SK-N-SH treated with all-trans-retinoic acid at 6 μM for 48 hours (cell line): Measurements from ENCODE around the gene CD3E.

ENCODE experiments used
- ATAC-seq: fragments of 200-7000 bp; cut with Tn5 transposase; 3 replicates; pipeline ENCODE4 v1.9.1; 2020; ENCODE audit warnings: mild to moderate bottlenecking, moderate library complexity
- ARNTL ChIP-seq: fragments of 450-650 bp; formaldehyde crosslinking; IDR thresholded peaks from 2 replicates; pipeline ENCODE4 v1.5.0; 2020; ENCODE audit warnings: low read depth, mild to moderate bottlenecking, moderate library complexity, borderline replicate concordance
- BACH2 ChIP-seq: fragments of 250-450 bp; sonication (Bioruptor Pico); IDR thresholded peaks from 2 replicates; pipeline ENCODE4 v1.9.0; 2021; ENCODE audit warnings: mild to moderate bottlenecking, borderline replicate concordance
- CSDC2 ChIP-seq: fragments of 250-450 bp; sonication (Bioruptor Pico); IDR thresholded peaks from 2 replicates; pipeline ENCODE4 v1.5.0; 2020; ENCODE audit warnings: mild to moderate bottlenecking, moderate library complexity
- ESRRG ChIP-seq: fragments of 250-450 bp; sonication (Bioruptor Pico); IDR thresholded peaks from 2 replicates; pipeline ENCODE4 v1.6.1; 2021; ENCODE audit warnings: mild to moderate bottlenecking
- ISL1 ChIP-seq: fragments of 250-450 bp; sonication (Bioruptor Pico); IDR thresholded peaks from 2 replicates; pipeline ENCODE4 v2.1.2; 2022; ENCODE audit warnings: mild to moderate bottlenecking, moderate library complexity
- OSR1 ChIP-seq: fragments of 250-450 bp; sonication (Bioruptor Pico); IDR thresholded peaks from 2 replicates; pipeline ENCODE4 v1.8.0; 2022; ENCODE audit warnings: moderate library complexity, mild to moderate bottlenecking, inconsistent platforms
- PPARA ChIP-seq: fragments of 250-450 bp; sonication (Bioruptor Pico); IDR thresholded peaks from 2 replicates; pipeline ENCODE4 v1.5.0; 2020; ENCODE audit warnings: mild to moderate bottlenecking, borderline replicate concordance
- RARB ChIP-seq: fragments of 250-450 bp; sonication (Bioruptor Pico); IDR thresholded peaks from 2 replicates; pipeline ENCODE4 v1.8.0; 2021; ENCODE audit warnings: mild to moderate bottlenecking, moderate library complexity
- SNAI2 ChIP-seq: fragments of 250-450 bp; sonication (Bioruptor Pico); IDR thresholded peaks from 2 replicates; pipeline ENCODE4 v1.5.0; 2020; ENCODE audit warnings: mild to moderate bottlenecking, moderate library complexity
- TCF4 ChIP-seq: fragments of 250-450 bp; sonication (Bioruptor Pico); IDR thresholded peaks from 2 replicates; pipeline ENCODE4 v1.8.0; 2021; ENCODE audit warnings: mild to moderate bottlenecking, moderate library complexity, borderline replicate concordance
- TOX ChIP-seq: fragments of 250-450 bp; sonication (Bioruptor Pico); IDR thresholded peaks from 2 replicates; pipeline ENCODE4 v1.8.0; 2021; ENCODE audit warnings: mild to moderate bottlenecking, moderate library complexity, borderline replicate concordance
- ZC3H10 ChIP-seq: fragments of 250-450 bp; sonication (Bioruptor Pico); IDR thresholded peaks from 2 replicates; pipeline ENCODE4 v1.5.1; 2021; ENCODE audit warnings: mild to moderate bottlenecking, moderate library complexity
- ZFP3 ChIP-seq: fragments of 250-450 bp; sonication (Bioruptor Pico); IDR thresholded peaks from 2 replicates; pipeline ENCODE4 v1.5.0; 2020; ENCODE audit warnings: mild to moderate bottlenecking, moderate library complexity
- ZFP30 ChIP-seq: fragments of 450-650 bp; formaldehyde crosslinking; IDR thresholded peaks from 2 replicates; pipeline ENCODE4 v1.5.0; 2022; ENCODE audit warnings: mild to moderate bottlenecking, moderate library complexity
- TF ChIP-seq, protein P1 (sequence below): fragments of 250-450 bp; sonication (Bioruptor Pico); IDR thresholded peaks from 2 replicates; pipeline ENCODE4 v1.5.1; 2021; ENCODE audit warnings: mild to moderate bottlenecking, moderate library complexity
- TF ChIP-seq, protein P2 (sequence below): fragments of 250-450 bp; sonication (Bioruptor Pico); IDR thresholded peaks from 2 replicates; pipeline ENCODE4 v1.5.0; 2020; ENCODE audit warnings: mild to moderate bottlenecking, moderate library complexity
- TF ChIP-seq, protein P3 (sequence below): fragments of 250-450 bp; sonication (Bioruptor Pico); IDR thresholded peaks from 2 replicates; pipeline ENCODE4 v1.8.0; 2020; ENCODE audit warnings: mild to moderate bottlenecking, moderate library complexity, borderline replicate concordance
- TF ChIP-seq, protein P4 (sequence below): fragments of 250-450 bp; sonication (Bioruptor Pico); IDR thresholded peaks from 2 replicates; pipeline ENCODE4 v1.5.1; 2020; ENCODE audit warnings: low read depth, mild to moderate bottlenecking, moderate library complexity
- TF ChIP-seq, protein P5 (sequence below): fragments of 250-450 bp; sonication (Bioruptor Pico); IDR thresholded peaks from 2 replicates; pipeline ENCODE4 v1.8.0; 2021; ENCODE audit warnings: low read depth, mild to moderate bottlenecking, moderate library complexity, borderline replicate concordance

Gene CD3E

DNA sequence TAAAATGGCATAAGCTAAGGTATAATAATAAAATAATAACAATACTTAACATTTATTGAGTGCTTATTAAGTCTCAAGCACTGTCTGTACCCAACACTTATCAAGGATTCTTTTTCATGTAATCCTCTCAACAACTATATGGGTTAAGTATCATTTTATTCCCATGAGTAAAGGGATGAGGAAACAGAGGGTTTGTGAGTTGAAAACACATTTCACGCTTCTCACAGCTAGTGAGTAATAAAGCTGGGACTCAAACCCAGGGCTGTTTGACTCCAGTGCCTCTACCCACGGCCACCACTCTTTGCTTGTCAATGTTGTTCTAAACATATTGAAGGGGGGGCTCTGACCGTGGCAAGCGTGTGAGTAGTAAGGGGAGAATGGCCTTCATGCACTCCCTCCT is 8.7 kb downstream of the CD3E start:
- ATAC-seq = no peak

DNA sequence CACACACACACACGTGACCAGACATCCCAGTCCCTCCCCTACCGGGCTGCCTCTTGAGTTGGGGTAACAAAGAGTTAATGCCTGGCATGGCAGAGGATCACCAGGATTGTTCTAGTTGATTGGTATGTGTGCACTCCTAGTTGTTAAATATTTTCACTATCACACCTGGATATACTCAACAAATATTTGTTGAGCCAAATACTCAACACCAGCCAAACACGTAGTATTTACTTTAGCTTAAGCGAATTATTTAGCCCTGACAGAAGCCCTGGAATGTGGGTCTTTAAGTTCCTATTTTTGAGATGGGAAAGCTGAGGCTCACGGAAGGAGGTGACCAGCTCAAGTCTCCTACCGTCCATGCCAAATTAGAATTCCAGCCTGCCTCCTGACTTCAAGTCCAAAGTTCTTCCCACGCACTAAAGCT is 10.5 kb downstream of the CD3E start:
- no peak for TF ChIP-seq BACH2 (CRISPR knock-in tag)
- TF ChIP-seq, protein P1, sequence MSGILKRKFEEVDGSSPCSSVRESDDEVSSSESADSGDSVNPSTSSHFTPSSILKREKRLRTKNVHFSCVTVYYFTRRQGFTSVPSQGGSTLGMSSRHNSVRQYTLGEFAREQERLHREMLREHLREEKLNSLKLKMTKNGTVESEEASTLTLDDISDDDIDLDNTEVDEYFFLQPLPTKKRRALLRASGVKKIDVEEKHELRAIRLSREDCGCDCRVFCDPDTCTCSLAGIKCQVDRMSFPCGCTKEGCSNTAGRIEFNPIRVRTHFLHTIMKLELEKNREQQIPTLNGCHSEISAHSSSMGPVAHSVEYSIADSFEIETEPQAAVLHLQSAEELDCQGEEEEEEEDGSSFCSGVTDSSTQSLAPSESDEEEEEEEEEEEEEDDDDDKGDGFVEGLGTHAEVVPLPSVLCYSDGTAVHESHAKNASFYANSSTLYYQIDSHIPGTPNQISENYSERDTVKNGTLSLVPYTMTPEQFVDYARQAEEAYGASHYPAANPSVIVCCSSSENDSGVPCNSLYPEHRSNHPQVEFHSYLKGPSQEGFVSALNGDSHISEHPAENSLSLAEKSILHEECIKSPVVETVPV (CRISPR knock-in tag) = no peak
- TF ChIP-seq ISL1 (CRISPR knock-in tag) = no peak
- TF ChIP-seq TOX (CRISPR knock-in tag) = no peak
- TF ChIP-seq RARB (CRISPR knock-in tag) = no peak
- TF ChIP-seq CSDC2 (CRISPR knock-in tag) = no peak
- TF ChIP-seq, protein P2, sequence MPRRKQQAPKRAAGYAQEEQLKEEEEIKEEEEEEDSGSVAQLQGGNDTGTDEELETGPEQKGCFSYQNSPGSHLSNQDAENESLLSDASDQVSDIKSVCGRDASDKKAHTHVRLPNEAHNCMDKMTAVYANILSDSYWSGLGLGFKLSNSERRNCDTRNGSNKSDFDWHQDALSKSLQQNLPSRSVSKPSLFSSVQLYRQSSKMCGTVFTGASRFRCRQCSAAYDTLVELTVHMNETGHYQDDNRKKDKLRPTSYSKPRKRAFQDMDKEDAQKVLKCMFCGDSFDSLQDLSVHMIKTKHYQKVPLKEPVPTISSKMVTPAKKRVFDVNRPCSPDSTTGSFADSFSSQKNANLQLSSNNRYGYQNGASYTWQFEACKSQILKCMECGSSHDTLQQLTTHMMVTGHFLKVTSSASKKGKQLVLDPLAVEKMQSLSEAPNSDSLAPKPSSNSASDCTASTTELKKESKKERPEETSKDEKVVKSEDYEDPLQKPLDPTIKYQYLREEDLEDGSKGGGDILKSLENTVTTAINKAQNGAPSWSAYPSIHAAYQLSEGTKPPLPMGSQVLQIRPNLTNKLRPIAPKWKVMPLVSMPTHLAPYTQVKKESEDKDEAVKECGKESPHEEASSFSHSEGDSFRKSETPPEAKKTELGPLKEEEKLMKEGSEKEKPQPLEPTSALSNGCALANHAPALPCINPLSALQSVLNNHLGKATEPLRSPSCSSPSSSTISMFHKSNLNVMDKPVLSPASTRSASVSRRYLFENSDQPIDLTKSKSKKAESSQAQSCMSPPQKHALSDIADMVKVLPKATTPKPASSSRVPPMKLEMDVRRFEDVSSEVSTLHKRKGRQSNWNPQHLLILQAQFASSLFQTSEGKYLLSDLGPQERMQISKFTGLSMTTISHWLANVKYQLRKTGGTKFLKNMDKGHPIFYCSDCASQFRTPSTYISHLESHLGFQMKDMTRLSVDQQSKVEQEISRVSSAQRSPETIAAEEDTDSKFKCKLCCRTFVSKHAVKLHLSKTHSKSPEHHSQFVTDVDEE (CRISPR knock-in tag) = no peak
- TF ChIP-seq, protein P3, sequence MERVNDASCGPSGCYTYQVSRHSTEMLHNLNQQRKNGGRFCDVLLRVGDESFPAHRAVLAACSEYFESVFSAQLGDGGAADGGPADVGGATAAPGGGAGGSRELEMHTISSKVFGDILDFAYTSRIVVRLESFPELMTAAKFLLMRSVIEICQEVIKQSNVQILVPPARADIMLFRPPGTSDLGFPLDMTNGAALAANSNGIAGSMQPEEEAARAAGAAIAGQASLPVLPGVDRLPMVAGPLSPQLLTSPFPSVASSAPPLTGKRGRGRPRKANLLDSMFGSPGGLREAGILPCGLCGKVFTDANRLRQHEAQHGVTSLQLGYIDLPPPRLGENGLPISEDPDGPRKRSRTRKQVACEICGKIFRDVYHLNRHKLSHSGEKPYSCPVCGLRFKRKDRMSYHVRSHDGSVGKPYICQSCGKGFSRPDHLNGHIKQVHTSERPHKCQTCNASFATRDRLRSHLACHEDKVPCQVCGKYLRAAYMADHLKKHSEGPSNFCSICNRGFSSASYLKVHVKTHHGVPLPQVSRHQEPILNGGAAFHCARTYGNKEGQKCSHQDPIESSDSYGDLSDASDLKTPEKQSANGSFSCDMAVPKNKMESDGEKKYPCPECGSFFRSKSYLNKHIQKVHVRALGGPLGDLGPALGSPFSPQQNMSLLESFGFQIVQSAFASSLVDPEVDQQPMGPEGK = no peak
- TF ChIP-seq ARNTL (CRISPR knock-in tag) = no peak
- TF ChIP-seq ZFP3 = no peak
- TF ChIP-seq PPARA (CRISPR knock-in tag) = no peak
- no peak for TF ChIP-seq ESRRG (CRISPR knock-in tag)
- TF ChIP-seq, protein P4, sequence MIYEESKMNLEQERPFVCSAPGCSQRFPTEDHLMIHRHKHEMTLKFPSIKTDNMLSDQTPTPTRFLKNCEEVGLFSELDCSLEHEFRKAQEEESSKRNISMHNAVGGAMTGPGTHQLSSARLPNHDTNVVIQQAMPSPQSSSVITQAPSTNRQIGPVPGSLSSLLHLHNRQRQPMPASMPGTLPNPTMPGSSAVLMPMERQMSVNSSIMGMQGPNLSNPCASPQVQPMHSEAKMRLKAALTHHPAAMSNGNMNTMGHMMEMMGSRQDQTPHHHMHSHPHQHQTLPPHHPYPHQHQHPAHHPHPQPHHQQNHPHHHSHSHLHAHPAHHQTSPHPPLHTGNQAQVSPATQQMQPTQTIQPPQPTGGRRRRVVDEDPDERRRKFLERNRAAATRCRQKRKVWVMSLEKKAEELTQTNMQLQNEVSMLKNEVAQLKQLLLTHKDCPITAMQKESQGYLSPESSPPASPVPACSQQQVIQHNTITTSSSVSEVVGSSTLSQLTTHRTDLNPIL = no peak
- no peak for TF ChIP-seq ZC3H10 (CRISPR knock-in tag)
- TF ChIP-seq SNAI2 (CRISPR knock-in tag) = no peak
- TF ChIP-seq, all 23 proteins: peak for 0
- no peak for ATAC-seq

More for the DNA sequence above, 8.7 kb downstream of the CD3E start:
- TF ChIP-seq, protein P2 (CRISPR knock-in tag) = no peak

DNA sequence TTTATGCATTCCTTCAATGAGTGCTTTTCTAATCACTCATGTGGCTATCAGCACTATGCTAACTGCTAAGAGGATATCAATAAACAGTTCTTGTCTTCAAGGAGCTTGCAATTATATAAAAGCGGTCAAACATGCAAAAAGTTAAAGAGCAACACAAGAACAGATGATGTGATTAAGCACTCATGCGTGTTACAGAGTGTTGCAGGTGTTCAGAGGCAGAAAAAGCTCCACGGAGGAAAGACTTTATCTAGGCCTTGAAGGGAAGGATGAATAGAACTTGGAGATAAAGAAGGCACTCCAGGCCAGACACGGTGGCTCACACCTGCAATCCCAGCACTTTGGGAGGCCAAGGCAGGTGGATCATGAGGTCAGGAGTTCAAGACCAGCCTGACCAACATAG is 13.6 kb downstream of the CD3E start:
- ATAC-seq = no peak
- TF ChIP-seq OSR1 (CRISPR knock-in tag) (no peak), ZFP30 (CRISPR knock-in tag) (no peak), TCF4 (CRISPR knock-in tag) (no peak), RARB (CRISPR knock-in tag) (no peak), CSDC2 (CRISPR knock-in tag) (no peak), PPARA (CRISPR knock-in tag) (no peak), ESRRG (CRISPR knock-in tag) (no peak), ZFP3 (no peak)
- TF ChIP-seq, protein P5, sequence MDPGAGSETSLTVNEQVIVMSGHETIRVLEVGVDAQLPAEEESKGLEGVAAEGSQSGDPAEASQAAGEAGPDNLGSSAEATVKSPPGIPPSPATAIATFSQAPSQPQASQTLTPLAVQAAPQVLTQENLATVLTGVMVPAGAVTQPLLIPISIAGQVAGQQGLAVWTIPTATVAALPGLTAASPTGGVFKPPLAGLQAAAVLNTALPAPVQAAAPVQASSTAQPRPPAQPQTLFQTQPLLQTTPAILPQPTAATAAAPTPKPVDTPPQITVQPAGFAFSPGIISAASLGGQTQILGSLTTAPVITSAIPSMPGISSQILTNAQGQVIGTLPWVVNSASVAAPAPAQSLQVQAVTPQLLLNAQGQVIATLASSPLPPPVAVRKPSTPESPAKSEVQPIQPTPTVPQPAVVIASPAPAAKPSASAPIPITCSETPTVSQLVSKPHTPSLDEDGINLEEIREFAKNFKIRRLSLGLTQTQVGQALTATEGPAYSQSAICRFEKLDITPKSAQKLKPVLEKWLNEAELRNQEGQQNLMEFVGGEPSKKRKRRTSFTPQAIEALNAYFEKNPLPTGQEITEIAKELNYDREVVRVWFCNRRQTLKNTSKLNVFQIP (CRISPR knock-in tag) = no peak
- TF ChIP-seq, protein P3 = no peak
- TF ChIP-seq, protein P2 (CRISPR knock-in tag) = no peak
